Mesothelial cell of epicardium (in vitro differentiated cells): ENCODE data around the gene HSPA14. TPM values are rescaled to one million over a fixed set of nuclear protein-coding genes. Genes with fewer than 3 reads are reported as not detected.

ENCODE experiments used
- DNase-seq, 2 experiments: peaks; one replicate each; pipeline ENCODE4 v3.0.0; 2021; ENCODE audit warnings: low spot score in 2 of 2; ENCODE audit not compliant: unreplicated experiment in 2 of 2
- H3K27ac Mint-ChIP-seq: 2 replicates; pipeline ENCODE4 v1.8.0; 2021; ENCODE audit warnings: mixed read lengths
- H3K27me3 Mint-ChIP-seq: 2 replicates; pipeline ENCODE4 v1.8.0; 2021; ENCODE audit warnings: low read depth, mixed read lengths
- H3K36me3 Mint-ChIP-seq: 2 replicates; pipeline ENCODE4 v1.8.0; 2021; ENCODE audit warnings: mixed read lengths
- H3K4me1 Mint-ChIP-seq: 2 replicates; pipeline ENCODE4 v1.8.0; 2021; ENCODE audit warnings: mixed read lengths
- H3K4me3 Mint-ChIP-seq: 2 replicates; pipeline ENCODE4 v1.8.0; 2021; ENCODE audit warnings: mild to moderate bottlenecking, moderate library complexity, mixed read lengths
- H3K9me3 Mint-ChIP-seq: 2 replicates; pipeline ENCODE4 v1.8.0; 2021; ENCODE audit warnings: mixed read lengths
- total RNA-seq: library from RNA; stranded (reverse); gene quantifications from 3 replicates; pipeline ENCODE4 v1.2.1, GENCODE V29; 2021
- TF ChIP-seq, protein P1 (sequence below): fragments of 200-600 bp; sonication (generic); IDR thresholded peaks from one replicate; pipeline ENCODE4 v1.5.0; 2021; ENCODE audit warnings: antibody characterized with exemption; ENCODE audit not compliant: unreplicated experiment

Gene HSPA14
- total RNA-seq, 1 donor from 2014 or later: 11.2 TPM

DNA sequence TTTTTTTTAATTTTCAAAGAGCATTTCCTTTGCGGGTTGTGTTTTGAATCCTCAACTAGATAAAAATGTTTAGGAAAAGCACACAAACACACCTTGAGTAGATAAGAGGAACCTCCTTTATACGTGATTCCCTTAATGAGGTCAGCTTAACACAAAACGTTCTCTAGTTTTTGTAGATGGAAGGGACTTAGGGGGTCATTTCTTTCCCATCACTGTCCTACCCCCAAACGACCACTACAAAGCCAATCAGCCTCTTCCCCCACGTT, 41.8 kb downstream of the HSPA14 start:
- Mint-ChIP-seq H3K27me3 (no peaks in the 10 kb centered on the region), H3K36me3 (peaks cover 4% of the 10 kb centered on the region), H3K27ac (peak overlapping the region; percentile 94), H3K4me3 (peak overlapping the region; percentile 89), H3K9me3 (no peaks in the 10 kb centered on the region), H3K4me1 (peaks cover 31% of the 10 kb centered on the region)
- DNase-seq: no peak
- TF ChIP-seq, protein P1, sequence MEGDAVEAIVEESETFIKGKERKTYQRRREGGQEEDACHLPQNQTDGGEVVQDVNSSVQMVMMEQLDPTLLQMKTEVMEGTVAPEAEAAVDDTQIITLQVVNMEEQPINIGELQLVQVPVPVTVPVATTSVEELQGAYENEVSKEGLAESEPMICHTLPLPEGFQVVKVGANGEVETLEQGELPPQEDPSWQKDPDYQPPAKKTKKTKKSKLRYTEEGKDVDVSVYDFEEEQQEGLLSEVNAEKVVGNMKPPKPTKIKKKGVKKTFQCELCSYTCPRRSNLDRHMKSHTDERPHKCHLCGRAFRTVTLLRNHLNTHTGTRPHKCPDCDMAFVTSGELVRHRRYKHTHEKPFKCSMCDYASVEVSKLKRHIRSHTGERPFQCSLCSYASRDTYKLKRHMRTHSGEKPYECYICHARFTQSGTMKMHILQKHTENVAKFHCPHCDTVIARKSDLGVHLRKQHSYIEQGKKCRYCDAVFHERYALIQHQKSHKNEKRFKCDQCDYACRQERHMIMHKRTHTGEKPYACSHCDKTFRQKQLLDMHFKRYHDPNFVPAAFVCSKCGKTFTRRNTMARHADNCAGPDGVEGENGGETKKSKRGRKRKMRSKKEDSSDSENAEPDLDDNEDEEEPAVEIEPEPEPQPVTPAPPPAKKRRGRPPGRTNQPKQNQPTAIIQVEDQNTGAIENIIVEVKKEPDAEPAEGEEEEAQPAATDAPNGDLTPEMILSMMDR: no peak

DNA sequence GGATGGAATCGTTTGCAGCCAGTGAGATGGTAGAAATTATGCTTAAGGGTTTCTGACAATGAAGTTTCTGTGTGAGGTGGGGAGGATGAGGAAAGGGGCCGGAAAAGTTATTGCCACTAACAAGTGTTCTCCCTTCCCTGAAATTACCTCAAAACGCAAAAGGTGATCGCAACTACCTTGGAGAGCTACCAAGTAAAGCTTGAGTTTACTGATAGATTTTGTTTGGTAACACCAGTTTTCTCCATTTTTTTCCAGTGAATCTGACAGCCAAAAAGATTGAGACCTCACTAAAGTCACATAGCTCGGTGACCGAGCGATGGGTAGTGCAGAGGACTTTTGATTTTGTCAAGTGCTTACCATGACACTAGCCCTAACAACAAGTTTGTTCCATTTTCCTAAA, 42.1 kb downstream of the HSPA14 start:
- peaks cover 31% of the 10 kb centered on the region for H3K4me1 Mint-ChIP-seq

DNA sequence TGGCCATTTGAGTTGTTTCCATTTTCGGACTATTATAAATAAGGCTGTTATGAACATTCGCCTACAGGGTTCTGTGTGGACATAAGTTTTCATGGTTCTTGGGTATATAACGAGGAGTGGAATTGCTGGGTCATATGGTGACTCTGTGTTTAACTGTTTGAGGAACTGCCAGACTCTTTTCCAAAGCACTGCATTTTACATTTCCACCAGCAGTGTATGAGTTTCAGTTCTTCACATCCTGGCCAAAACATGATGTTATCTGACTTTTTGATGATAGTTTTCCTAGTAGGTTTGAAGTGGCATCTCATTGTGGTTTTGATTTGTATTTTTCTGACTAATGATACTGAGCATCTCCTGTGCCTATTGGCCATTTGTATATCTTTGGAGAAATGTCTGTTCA, 46.0 kb downstream of the HSPA14 start:
- Mint-ChIP-seq H3K4me1 (peaks cover 18% of the 10 kb centered on the region), H3K36me3 (peaks cover 4% of the 10 kb centered on the region), H3K9me3 (no peaks in the 10 kb centered on the region), H3K27me3 (no peaks in the 10 kb centered on the region), H3K27ac (no peak overlapping the region), H3K4me3 (no peak overlapping the region)
- TF ChIP-seq, protein P1: no peak
- no peak for DNase-seq

More for the DNA sequence above, 42.1 kb downstream of the HSPA14 start:
- Mint-ChIP-seq H3K27me3 (no peaks in the 10 kb centered on the region), H3K4me3 (peak overlapping the region; percentile 89), H3K9me3 (no peaks in the 10 kb centered on the region), H3K27ac (peak overlapping the region; percentile 94), H3K36me3 (peaks cover 4% of the 10 kb centered on the region)
- TF ChIP-seq, protein P1: no peak
- DNase-seq: no peak

DNA sequence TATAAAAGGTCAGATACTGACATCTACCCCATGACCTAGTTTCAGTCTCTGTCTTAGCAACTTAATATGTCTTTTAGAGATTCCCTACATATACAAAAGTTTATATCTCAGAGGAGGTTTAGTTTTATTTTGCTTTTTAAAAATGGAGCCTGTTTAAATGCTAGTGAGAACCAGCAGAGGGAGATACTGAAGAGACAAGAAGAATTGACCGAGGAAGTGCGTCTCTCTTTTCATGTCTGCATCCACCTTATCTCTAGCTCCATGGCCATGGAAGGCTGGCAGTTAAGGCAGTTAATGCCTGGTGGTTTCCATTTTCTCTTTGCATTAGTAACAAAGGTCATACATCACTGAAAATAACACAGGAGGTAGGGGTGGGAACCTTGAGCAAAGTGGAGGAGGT, 51.2 kb downstream of the HSPA14 start:
- DNase-seq: no peak
- Mint-ChIP-seq H3K27ac (no peak overlapping the region), H3K4me3 (no peak overlapping the region), H3K4me1 (peaks cover 6% of the 10 kb centered on the region), H3K36me3 (no peaks in the 10 kb centered on the region), H3K27me3 (no peaks in the 10 kb centered on the region), H3K9me3 (no peaks in the 10 kb centered on the region)
- TF ChIP-seq, protein P1: peak; percentile 4

DNA sequence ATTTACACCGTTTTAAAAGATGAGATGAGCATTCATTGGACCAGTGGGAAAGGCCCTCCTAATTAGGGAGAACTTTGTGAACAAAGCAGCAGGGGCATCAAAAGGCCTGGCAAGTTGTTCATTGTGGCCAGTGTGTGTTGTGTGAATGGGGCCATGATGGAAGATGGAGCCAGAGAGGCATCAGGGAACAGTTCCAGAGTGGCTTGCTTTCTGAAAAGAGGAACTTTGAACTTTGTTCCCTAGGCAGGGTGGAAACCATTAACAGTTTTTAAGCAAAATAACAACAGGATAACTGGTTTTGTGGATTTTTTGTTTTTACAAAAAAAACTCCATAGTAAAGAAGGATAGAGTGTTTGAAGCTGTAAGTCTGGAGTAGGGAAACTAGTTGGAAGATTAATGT, 53.0 kb downstream of the HSPA14 start:
- Mint-ChIP-seq H3K4me1 (peaks cover 6% of the 10 kb centered on the region), H3K4me3 (no peak overlapping the region), H3K36me3 (no peaks in the 10 kb centered on the region), H3K27me3 (no peaks in the 10 kb centered on the region), H3K9me3 (no peaks in the 10 kb centered on the region), H3K27ac (no peak overlapping the region)
- DNase-seq: no peak
- TF ChIP-seq, protein P1: no peak

DNA sequence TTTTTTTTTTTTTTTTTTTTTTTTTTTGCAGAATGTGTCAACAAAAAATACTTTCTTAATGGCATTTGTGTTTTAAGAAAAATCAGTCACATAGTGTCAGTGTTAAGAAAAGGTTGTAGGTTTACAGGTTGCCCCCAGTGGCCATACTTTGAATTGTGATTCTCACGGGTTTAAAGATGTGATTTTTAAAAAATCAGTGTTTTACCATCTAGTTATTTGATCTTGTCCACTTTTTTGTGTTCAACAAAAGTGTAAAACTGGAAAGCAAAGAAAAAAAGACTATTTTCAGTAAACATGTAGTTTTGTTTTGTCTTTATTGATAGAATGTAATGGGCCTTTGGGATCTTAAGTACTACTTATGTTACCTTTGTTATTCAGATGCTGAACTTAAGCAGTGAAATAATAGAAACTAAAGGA, 66.2 kb downstream of the HSPA14 start:
- H3K9me3 Mint-ChIP-seq: peaks cover 15% of the 10 kb centered on the region
- peaks cover 48% of the 10 kb centered on the region for H3K36me3 Mint-ChIP-seq
- DNase-seq: no peak
- H3K27ac Mint-ChIP-seq: no peak overlapping the region
- H3K4me3 Mint-ChIP-seq: no peak overlapping the region
- TF ChIP-seq, protein P1: peak; percentile 55
- no peaks in the 10 kb centered on the region for H3K27me3 Mint-ChIP-seq
- no peaks in the 10 kb centered on the region for H3K4me1 Mint-ChIP-seq
